ENCODE data around the gene DCTN2.
"Not testable (repeated sequence)": the region's sequence is repeated elsewhere in the genome, so short reads cannot be mapped to it uniquely, and the experiment has no call there.

Gene DCTN2

GRCh38 chr12:57515408-57515933 lies 31.5 kb downstream of the DCTN2 start:
- DNase-seq (ENCODE audit: low read depth in 2 of 2) = no peak

- DNase-seq (ENCODE audit: low read depth in 2 of 2) = no peak
Observed at GRCh38 chr12:57514720-57515407, 32.1 kb downstream of the DCTN2 start.

GRCh38 chr12:57514246-57514645 lies 32.7 kb downstream of the DCTN2 start:
- not testable (repeated sequence) for DNase-seq (ENCODE audit: low read depth in 2 of 2)

- not testable (repeated sequence) for DNase-seq (ENCODE audit: low read depth in 2 of 2)
Observed at GRCh38 chr12:57513677-57514076, 33.3 kb downstream of the DCTN2 start.

- no peak for DNase-seq (ENCODE audit: low read depth in 2 of 2)
Observed at GRCh38 chr12:57513266-57513665, 33.7 kb downstream of the DCTN2 start.

GRCh38 chr12:57512665-57513064 lies 34.3 kb downstream of the DCTN2 start:
- DNase-seq (ENCODE audit: low read depth in 2 of 2) = no peak

GRCh38 chr12:57511588-57512325 lies 35.2 kb downstream of the DCTN2 start:
- DNase-seq (ENCODE audit: low read depth in 2 of 2) = no peak

- no peak for DNase-seq (ENCODE audit: low read depth in 2 of 2)
Observed at GRCh38 chr12:57511161-57511560, 35.8 kb downstream of the DCTN2 start.

GRCh38 chr12:57507796-57508195 lies 39.2 kb downstream of the DCTN2 start:
- DNase-seq (ENCODE audit: low read depth in 2 of 2) = not testable (repeated sequence)

- DNase-seq (ENCODE audit: low read depth in 2 of 2) = not testable (repeated sequence)
Observed at GRCh38 chr12:57506541-57506940, 40.5 kb downstream of the DCTN2 start.

GRCh38 chr12:57502311-57502969 lies 44.6 kb downstream of the DCTN2 start:
- DNase-seq (ENCODE audit: low read depth in 2 of 2) = not testable (repeated sequence)

GRCh38 chr12:57500213-57500612 lies 46.8 kb downstream of the DCTN2 start:
- no peak for DNase-seq (ENCODE audit: low read depth in 2 of 2)

GRCh38 chr12:57498571-57498970 lies 48.4 kb downstream of the DCTN2 start:
- no peak for DNase-seq (ENCODE audit: low read depth in 2 of 2)

GRCh38 chr12:57498132-57498502 lies 48.9 kb downstream of the DCTN2 start:
- DNase-seq (ENCODE audit: low read depth in 2 of 2) = no peak

- DNase-seq (ENCODE audit: low read depth in 2 of 2) = no peak
Observed at GRCh38 chr12:57497223-57498131, 49.5 kb downstream of the DCTN2 start.

- no peak for DNase-seq (ENCODE audit: low read depth in 2 of 2)
Observed at GRCh38 chr12:57496822-57497221, 50.2 kb downstream of the DCTN2 start.

GRCh38 chr12:57495051-57495701 lies 51.8 kb downstream of the DCTN2 start:
- not testable (repeated sequence) for DNase-seq (ENCODE audit: low read depth in 2 of 2)

GRCh38 chr12:57491393-57492280 lies 55.4 kb downstream of the DCTN2 start:
- no peak for DNase-seq (ENCODE audit: low read depth in 2 of 2)

GRCh38 chr12:57490126-57490525 lies 56.9 kb downstream of the DCTN2 start:
- no peak for DNase-seq (ENCODE audit: low read depth in 2 of 2)

- no peak for DNase-seq (ENCODE audit: low read depth in 2 of 2)
Observed at GRCh38 chr12:57489157-57489641, 57.8 kb downstream of the DCTN2 start.
